HEK293T (cell line): ENCODE measurements around the gene BICD2.

Experiments used
- CTCF ChIA-PET: fragments of 350-600 bp; formaldehyde crosslinking; extraction: SDS; loops from one replicate; lab custom pipeline; 2021; ENCODE audit warnings: antibody characterized with exemption, inconsistent platforms; lab: Yijun Ruan, JAX
- POLR2A ChIA-PET: fragments of 350-600 bp; formaldehyde crosslinking; extraction: SDS; loops from one replicate; lab custom pipeline; 2020; ENCODE audit warnings: antibody characterized with exemption, inconsistent platforms; lab: Yijun Ruan, JAX
- DNase-seq: peaks from one replicate; pipeline ENCODE4 v3.0.0; 2012; ENCODE audit warnings: mixed read lengths; ENCODE audit errors: extremely low spot score
- ARNT ChIP-seq: fragments of 450-650 bp; IDR thresholded peaks from 2 replicates; pipeline ENCODE4 v1.6.1; 2017; ENCODE audit warnings: mild to moderate bottlenecking
- BHLHE40 ChIP-seq: fragments of 450-650 bp; IDR thresholded peaks from 2 replicates; pipeline ENCODE4 v1.6.1; 2016; ENCODE audit warnings: mild to moderate bottlenecking, moderate library complexity, borderline replicate concordance
- CTBP1 ChIP-seq: fragments of 450-650 bp; IDR thresholded peaks from 2 replicates; pipeline ENCODE4 v1.6.1; 2016; ENCODE audit warnings: borderline replicate concordance
- ELF4 ChIP-seq: fragments of 450-650 bp; IDR thresholded peaks from 2 replicates; pipeline ENCODE4 v1.6.1; 2017; ENCODE audit warnings: antibody characterized with exemption
- FOXA1 ChIP-seq: fragments of 450-650 bp; IDR thresholded peaks from 2 replicates; pipeline ENCODE4 v1.6.1; 2016; ENCODE audit warnings: mild to moderate bottlenecking
- FOXK2 ChIP-seq: fragments of 450-650 bp; IDR thresholded peaks from 2 replicates; pipeline ENCODE4 v1.6.1; 2016; ENCODE audit warnings: mild to moderate bottlenecking
- FOXM1 ChIP-seq: fragments of 450-650 bp; IDR thresholded peaks from 2 replicates; pipeline ENCODE4 v1.6.1; 2017; ENCODE audit warnings: mild to moderate bottlenecking, borderline replicate concordance
- HDGF ChIP-seq: fragments of 450-650 bp; IDR thresholded peaks from 2 replicates; pipeline ENCODE4 v1.6.1; 2017; ENCODE audit warnings: antibody characterized with exemption, borderline replicate concordance
- L3MBTL2 ChIP-seq: fragments of 450-650 bp; conservative IDR thresholded peaks from 2 replicates; pipeline ENCODE4 v1.6.1; 2016; ENCODE audit warnings: mild to moderate bottlenecking
- LEF1 ChIP-seq: fragments of 450-650 bp; IDR thresholded peaks from 2 replicates; pipeline ENCODE4 v1.6.1; 2017; ENCODE audit warnings: mild to moderate bottlenecking, borderline replicate concordance
- NFRKB ChIP-seq: fragments of 450-650 bp; IDR thresholded peaks from 2 replicates; pipeline ENCODE4 v1.6.1; 2016; ENCODE audit warnings: mild to moderate bottlenecking, moderate library complexity
- PKNOX1 ChIP-seq: fragments of 450-650 bp; IDR thresholded peaks from 2 replicates; pipeline ENCODE4 v1.6.1; 2016
- SP1 ChIP-seq: fragments of 450-650 bp; IDR thresholded peaks from 2 replicates; pipeline ENCODE4 v1.6.1; 2017
- SUZ12 ChIP-seq: fragments of 450-650 bp; IDR thresholded peaks from 2 replicates; pipeline ENCODE4 v1.6.1; 2016; ENCODE audit warnings: mild to moderate bottlenecking
- TARDBP ChIP-seq: fragments of 450-650 bp; IDR thresholded peaks from 2 replicates; pipeline ENCODE4 v1.6.1; 2016
- ZNF384 ChIP-seq: fragments of 450-650 bp; IDR thresholded peaks from 2 replicates; pipeline ENCODE4 v1.6.1; 2016

BICD2 gene

DNA sequence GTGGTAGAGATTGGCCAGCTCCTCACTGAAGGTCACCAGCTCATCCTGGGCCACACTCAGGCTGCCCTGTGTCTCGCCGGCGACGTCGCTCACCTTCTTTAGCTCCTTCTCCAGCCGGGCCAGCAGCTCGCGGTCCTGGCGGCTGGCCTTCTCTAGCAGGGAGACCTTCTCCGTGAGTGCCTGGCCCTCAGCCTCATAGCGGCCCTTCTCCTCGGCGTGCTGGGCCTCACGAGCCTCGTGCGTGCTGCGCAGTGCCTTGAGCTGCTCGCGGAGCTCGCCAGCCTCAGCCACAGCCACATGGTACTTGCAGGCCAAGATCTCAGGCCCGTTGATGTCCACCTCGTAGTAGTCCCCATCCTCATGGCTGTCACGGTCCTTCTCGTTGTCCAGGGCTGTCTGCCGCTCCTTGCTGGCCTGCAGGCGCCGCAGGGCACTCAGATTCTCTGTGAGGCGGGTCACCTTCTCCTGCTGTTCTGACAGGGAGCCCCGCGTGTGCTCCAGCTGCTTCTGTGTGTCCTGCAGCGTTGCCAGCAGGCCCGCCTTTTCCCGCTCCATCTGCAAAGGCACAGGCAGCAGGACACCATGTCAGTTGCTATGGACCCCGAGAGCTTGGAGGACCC is 45.5 kb downstream of the BICD2 start:
- ChIA-PET CTCF (interaction anchor here (2.4 kb wide), 1 partner anchor 72 kb away, joined by 20 read pairs; no protein-coding TSS in a partner anchor), POLR2A (no interaction called here)
- no peak for DNase-seq
- no peak for TF ChIP-seq LEF1
- TF ChIP-seq CTBP1, result no peak
- no peak for TF ChIP-seq SUZ12
- no peak for TF ChIP-seq SP1
- no peak for TF ChIP-seq PKNOX1
- no peak for TF ChIP-seq BHLHE40
- no peak for TF ChIP-seq TARDBP
- TF ChIP-seq FOXA1, result no peak
- no peak for TF ChIP-seq FOXK2
- no peak for TF ChIP-seq FOXM1
- TF ChIP-seq ZNF384, result no peak
- TF ChIP-seq HDGF, result no peak
- no peak for TF ChIP-seq L3MBTL2
- no peak for TF ChIP-seq NFRKB
- no peak for TF ChIP-seq ARNT
- TF ChIP-seq ELF4, result no peak

- DNase-seq, result no peak
- CTCF ChIA-PET, result interaction anchor here (1.8 to 3.2 kb wide), 3 partner anchors 11 to 72 kb away, joined by 7 to 20 read pairs (median 9); no protein-coding TSS in a partner anchor
These were observed 46.3 kb downstream of the BICD2 start for GRCh38 chr9:92718086-92719001.

DNA sequence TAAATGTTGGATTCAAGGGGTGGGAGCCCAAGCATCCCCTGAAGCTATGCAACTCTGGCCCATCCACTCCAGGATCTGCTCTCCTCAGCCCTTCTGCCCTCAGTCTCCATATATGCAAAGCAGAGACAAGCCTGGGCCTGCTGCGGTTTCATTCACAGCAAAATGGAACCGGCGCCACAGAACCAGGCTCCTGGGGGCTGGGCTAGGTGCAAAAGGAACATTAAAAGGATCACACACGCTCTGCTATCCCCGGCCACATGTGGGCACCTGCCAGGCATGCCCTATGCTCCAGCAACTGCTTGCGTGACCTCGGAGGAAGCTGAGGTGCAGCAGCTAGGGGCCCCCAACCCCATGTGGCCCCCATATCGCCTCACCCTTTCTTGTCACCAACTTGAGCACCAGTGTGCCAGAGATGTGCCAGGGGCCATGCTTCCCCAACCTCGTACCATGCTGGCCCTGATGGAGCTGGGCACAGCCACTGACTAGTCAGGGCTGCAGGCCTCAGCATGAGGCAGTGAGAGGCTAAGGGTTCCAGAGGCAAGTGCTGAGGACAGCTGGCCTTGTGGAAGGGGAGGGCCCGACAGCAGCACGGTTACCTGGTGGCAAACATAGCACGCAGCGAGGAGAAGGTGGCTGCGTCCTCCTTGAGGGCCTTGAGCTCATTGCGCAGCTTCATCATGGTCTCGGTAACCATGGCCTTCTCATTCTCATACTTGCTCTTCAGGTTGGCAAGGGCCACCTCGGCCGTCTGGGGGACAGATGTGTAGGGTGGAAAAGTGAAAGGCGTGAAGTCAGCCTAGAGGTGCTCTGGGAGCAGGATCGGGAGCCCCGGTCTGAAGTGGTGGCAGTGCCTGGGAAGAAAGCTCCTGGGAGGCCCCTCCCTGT is 47.2 kb downstream of the BICD2 start:
- TF ChIP-seq SUZ12 (no peak), ARNT (no peak), LEF1 (no peak), NFRKB (no peak), FOXK2 (no peak), SP1 (no peak), TARDBP (no peak), ZNF384 (no peak), ELF4 (no peak), HDGF (no peak), PKNOX1 (no peak), L3MBTL2 (no peak), BHLHE40 (no peak), FOXM1 (no peak), CTBP1 (no peak), FOXA1 (no peak)
- DNase-seq, result no peak
- CTCF ChIA-PET, result interaction anchor here (0.6 to 3.2 kb wide), 7 partner anchors 10 to 358 kb away, joined by 3 to 20 read pairs (median 3); no protein-coding TSS in a partner anchor
- POLR2A ChIA-PET, result no interaction called here

More at GRCh38 chr9:92718086-92719001, 46.3 kb downstream of the BICD2 start:
- POLR2A ChIA-PET, result no interaction called here
- TF ChIP-seq BHLHE40 (no peak), FOXK2 (no peak), HDGF (no peak), CTBP1 (no peak), FOXM1 (no peak), NFRKB (no peak), FOXA1 (no peak), SUZ12 (no peak), PKNOX1 (no peak), SP1 (no peak), ELF4 (no peak), TARDBP (no peak), L3MBTL2 (no peak)

GRCh38 chr9:92716557-92716956 is 48.1 kb downstream of the BICD2 start:
- POLR2A ChIA-PET, result no interaction called here
- CTCF ChIA-PET, result interaction anchor here (0.6 to 3.2 kb wide), 8 partner anchors 10 to 357 kb away, joined by 3 to 20 read pairs (median 5); no protein-coding TSS in a partner anchor
- DNase-seq, result peak; percentile 77
- TF ChIP-seq NFRKB (no peak), HDGF (no peak), SUZ12 (no peak), FOXK2 (no peak), ELF4 (no peak), L3MBTL2 (no peak), ARNT (no peak), CTBP1 (no peak), FOXM1 (no peak), PKNOX1 (no peak), BHLHE40 (no peak), SP1 (no peak), ZNF384 (no peak), FOXA1 (no peak)
